Amniotic stem cell (primary cell): ENCODE measurements around the gene VANGL2.

Source experiments
- DNase-seq: peaks from one replicate; lab custom pipeline; 2025; lab: John Stamatoyannopoulos, UW

VANGL2 gene

DNA sequence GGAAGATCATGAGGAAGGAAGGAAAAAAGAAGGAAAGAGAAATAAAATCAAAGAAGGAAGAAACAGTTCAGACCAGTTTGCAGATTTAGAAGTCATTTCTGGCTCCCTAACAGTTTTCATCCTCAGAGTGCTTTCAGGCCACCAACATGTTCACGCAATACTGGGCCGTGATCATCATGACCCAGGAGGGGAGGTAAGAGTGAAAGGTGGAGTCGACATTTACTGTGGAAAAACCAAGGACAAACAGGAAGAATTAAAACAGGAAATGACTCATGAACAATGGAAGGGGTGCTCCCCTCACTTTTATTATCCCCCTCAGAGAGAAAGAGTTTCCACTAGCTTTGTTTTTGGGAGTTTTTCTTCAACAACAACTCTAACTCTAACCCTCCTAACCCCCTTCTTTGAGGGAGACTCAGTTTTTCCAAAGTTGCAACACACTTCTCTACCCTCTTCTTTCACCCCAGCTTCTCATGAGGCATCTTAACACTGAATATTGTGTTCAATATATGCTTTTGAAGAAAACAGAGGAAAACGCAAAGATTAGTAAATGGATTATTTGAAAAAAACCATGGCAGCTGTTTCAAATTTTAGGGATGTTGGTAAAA lies 60.4 kb downstream of the VANGL2 start:
- no peak for DNase-seq

DNA sequence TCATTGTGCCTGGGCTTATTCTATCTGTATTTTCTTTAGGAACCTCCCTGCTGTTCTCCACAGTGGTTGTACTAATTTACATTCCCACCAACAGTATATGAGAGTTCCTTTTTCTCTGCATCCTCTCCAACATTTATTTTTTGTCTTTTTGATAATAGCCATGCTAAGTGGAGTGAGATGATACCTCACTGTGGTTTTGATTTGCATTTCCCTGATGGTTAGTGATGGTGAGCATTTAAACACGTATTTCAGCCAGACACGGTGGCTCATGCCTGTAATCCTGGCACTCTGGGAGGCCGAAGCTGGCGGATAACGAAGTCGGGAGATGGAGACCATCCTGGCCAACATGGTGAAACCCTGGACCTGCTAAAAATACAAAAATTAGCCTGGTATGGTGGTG lies 64.8 kb downstream of the VANGL2 start:
- DNase-seq: no peak

- DNase-seq: no peak
Measured at GRCh38 chr1:160466961-160467360, 66.6 kb downstream of the VANGL2 start.

- no peak for DNase-seq
Measured at GRCh38 chr1:160467576-160467975, 67.2 kb downstream of the VANGL2 start.

DNA sequence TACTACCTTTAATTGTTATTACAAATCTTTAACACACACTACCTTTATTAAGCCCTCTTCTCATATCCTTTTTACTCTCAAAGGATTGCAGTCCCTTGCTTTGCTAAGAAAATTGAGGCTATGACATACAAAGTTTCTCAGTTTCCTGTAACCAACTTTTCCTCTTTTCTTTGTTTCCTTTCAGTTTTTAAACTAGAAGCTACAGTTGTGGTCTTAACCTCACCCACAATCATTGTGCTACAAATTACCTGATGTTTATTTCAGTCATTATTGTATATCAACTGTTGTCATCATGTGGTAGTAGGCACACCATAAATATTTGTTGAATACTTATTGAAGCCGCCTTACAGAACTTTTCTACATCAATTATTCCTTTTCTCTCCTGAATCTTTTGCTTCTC lies 70.9 kb downstream of the VANGL2 start:
- DNase-seq: no peak

DNA sequence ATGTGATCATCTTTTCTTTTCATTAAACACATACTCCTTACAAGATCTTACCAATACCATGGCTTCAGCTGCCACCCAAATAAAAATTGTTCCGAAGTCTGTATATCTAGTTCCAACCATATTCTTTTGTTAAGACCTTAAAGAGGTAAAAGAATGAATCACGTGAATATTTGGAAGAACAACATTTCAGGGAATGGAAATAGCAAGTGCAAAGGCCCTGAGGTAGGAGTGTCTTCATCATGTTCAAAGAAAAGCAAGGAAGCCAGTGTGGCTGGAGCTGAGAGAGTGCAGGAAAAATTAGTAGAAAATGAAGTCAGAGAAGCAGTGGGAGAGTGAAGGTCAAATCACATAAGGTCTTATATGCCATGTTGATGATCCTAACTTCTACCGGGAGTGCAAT lies 71.7 kb downstream of the VANGL2 start:
- DNase-seq: no peak

- no peak for DNase-seq
Measured at GRCh38 chr1:160474392-160475242, 74.3 kb downstream of the VANGL2 start.
